ENCODE results near the gene RHBDF2.

The RHBDF2 gene

GRCh38 chr17:76478730-76479514 lies 22.3 kb downstream of the RHBDF2 start:
- no peak for DNase-seq (ENCODE audit: low read depth)

GRCh38 chr17:76478097-76478496 lies 23.1 kb downstream of the RHBDF2 start:
- DNase-seq (ENCODE audit: low read depth), result no peak

GRCh38 chr17:76477576-76477975 lies 23.6 kb downstream of the RHBDF2 start:
- no peak for DNase-seq (ENCODE audit: low read depth)

GRCh38 chr17:76476736-76477135 lies 24.5 kb downstream of the RHBDF2 start:
- DNase-seq (ENCODE audit: low read depth), result no peak

- no peak for DNase-seq (ENCODE audit: low read depth)
These were observed 25.9 kb downstream of the RHBDF2 start for GRCh38 chr17:76475302-76475701.

- DNase-seq (ENCODE audit: low read depth), result no peak
These were observed 26.3 kb downstream of the RHBDF2 start for GRCh38 chr17:76474894-76475293.

GRCh38 chr17:76474238-76474637 lies 27.0 kb downstream of the RHBDF2 start:
- no peak for DNase-seq (ENCODE audit: low read depth)

GRCh38 chr17:76473541-76473985 lies 27.7 kb downstream of the RHBDF2 start:
- no peak for DNase-seq (ENCODE audit: low read depth)

- DNase-seq (ENCODE audit: low read depth), result no peak
These were observed 28.5 kb downstream of the RHBDF2 start for GRCh38 chr17:76472726-76473125.

- no peak for DNase-seq (ENCODE audit: low read depth)
These were observed 29.0 kb downstream of the RHBDF2 start for GRCh38 chr17:76472258-76472645.

GRCh38 chr17:76471498-76472257 lies 29.5 kb downstream of the RHBDF2 start:
- no peak for DNase-seq (ENCODE audit: low read depth)

- DNase-seq (ENCODE audit: low read depth), result no peak
These were observed 31.1 kb downstream of the RHBDF2 start for GRCh38 chr17:76469991-76470739.

GRCh38 chr17:76469076-76469990 lies 31.9 kb downstream of the RHBDF2 start:
- DNase-seq (ENCODE audit: low read depth), result no peak

GRCh38 chr17:76468634-76469010 lies 32.6 kb downstream of the RHBDF2 start:
- DNase-seq (ENCODE audit: low read depth), result no peak

GRCh38 chr17:76467809-76468633 lies 33.2 kb downstream of the RHBDF2 start:
- DNase-seq (ENCODE audit: low read depth), result no peak

- DNase-seq (ENCODE audit: low read depth), result no peak
These were observed 33.9 kb downstream of the RHBDF2 start, which contains the start of gene AANAT for GRCh38 chr17:76467366-76467765. Gene AANAT, plus strand, starts transcription at chr17:76467603. Its CDS starts 1,144 bp downstream, at chr17:76468747.

- DNase-seq (ENCODE audit: low read depth), result no peak
These were observed 34.5 kb downstream of the RHBDF2 start for GRCh38 chr17:76466775-76467130.

- no peak for DNase-seq (ENCODE audit: low read depth)
These were observed 38.5 kb downstream of the RHBDF2 start for GRCh38 chr17:76462556-76463290.

GRCh38 chr17:76461765-76462555 lies 39.3 kb downstream of the RHBDF2 start:
- no peak for DNase-seq (ENCODE audit: low read depth)
